ENCODE results near the gene ITM2A.

Gene ITM2A

DNA sequence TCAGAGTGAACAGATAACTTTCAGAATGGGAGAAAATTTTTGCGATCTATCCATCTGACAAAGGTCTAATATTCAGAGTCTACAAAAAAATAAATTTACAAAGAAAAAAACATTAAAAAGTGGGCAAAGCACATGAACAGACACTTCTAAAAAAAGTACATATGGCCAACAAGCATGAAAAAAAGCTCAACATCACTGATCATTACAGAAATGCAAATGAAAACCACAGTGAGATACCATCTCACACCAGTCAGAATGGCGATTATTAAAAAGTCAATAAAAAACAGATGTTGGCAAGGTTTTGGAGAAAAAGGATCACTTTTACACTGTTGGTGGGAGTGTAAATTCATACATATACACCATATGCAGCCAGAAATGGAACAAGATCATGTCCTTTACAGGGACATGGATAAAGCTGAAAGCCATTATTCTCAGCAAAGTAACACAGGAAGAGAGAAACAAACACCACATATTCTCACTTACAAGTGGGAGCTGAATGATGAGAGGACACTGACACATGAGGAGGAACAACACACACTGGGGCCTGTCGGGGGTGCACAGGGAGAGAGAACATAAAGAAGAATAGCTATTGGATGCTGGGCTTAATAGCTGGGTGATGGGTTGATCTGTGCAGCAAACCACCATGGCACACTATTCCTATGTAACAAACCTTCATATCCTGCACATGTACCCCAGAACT lies 41.6 kb upstream of the ITM2A start:
- TF ChIP-seq, protein P1, sequence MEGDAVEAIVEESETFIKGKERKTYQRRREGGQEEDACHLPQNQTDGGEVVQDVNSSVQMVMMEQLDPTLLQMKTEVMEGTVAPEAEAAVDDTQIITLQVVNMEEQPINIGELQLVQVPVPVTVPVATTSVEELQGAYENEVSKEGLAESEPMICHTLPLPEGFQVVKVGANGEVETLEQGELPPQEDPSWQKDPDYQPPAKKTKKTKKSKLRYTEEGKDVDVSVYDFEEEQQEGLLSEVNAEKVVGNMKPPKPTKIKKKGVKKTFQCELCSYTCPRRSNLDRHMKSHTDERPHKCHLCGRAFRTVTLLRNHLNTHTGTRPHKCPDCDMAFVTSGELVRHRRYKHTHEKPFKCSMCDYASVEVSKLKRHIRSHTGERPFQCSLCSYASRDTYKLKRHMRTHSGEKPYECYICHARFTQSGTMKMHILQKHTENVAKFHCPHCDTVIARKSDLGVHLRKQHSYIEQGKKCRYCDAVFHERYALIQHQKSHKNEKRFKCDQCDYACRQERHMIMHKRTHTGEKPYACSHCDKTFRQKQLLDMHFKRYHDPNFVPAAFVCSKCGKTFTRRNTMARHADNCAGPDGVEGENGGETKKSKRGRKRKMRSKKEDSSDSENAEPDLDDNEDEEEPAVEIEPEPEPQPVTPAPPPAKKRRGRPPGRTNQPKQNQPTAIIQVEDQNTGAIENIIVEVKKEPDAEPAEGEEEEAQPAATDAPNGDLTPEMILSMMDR (IDR thresholded peaks at IDR 0.05), result no peak
- H3K27ac Mint-ChIP-seq, result no peak overlapping the region
- H3K4me1 Mint-ChIP-seq, result no peaks in the 10 kb centered on the region
- DNase-seq, result no peak
- no peaks in the 10 kb centered on the region for H3K27me3 Mint-ChIP-seq (ENCODE audit: low read depth, poor library complexity)
- peaks cover 18% of the 10 kb centered on the region for H3K9me3 Mint-ChIP-seq
- no peak overlapping the region for H3K4me3 Mint-ChIP-seq
- no peaks in the 10 kb centered on the region for H3K36me3 Mint-ChIP-seq (ENCODE audit: low read depth)

GRCh38 chrX:79400623-79401022 lies 33.5 kb upstream of the ITM2A start:
- Mint-ChIP-seq H3K4me1 (no peaks in the 10 kb centered on the region), H3K4me3 (no peak overlapping the region), H3K9me3 (peaks cover 43% of the 10 kb centered on the region), H3K36me3 (ENCODE audit: low read depth) (no peaks in the 10 kb centered on the region), H3K27me3 (ENCODE audit: low read depth, poor library complexity) (no peaks in the 10 kb centered on the region), H3K27ac (no peak overlapping the region)
- no peak for DNase-seq
- TF ChIP-seq, protein P1 (IDR thresholded peaks at IDR 0.05), result no peak

- H3K4me1 Mint-ChIP-seq, result no peaks in the 10 kb centered on the region
- no peaks in the 10 kb centered on the region for H3K27me3 Mint-ChIP-seq (ENCODE audit: low read depth, poor library complexity)
- DNase-seq, result no peak
- no peaks in the 10 kb centered on the region for H3K36me3 Mint-ChIP-seq (ENCODE audit: low read depth)
- peaks cover 30% of the 10 kb centered on the region for H3K9me3 Mint-ChIP-seq
- H3K27ac Mint-ChIP-seq, result no peak overlapping the region
- TF ChIP-seq, protein P1 (IDR thresholded peaks at IDR 0.05), result no peak
- no peak overlapping the region for H3K4me3 Mint-ChIP-seq
These were observed 8.2 kb upstream of the ITM2A start for GRCh38 chrX:79375340-79375739.

DNA sequence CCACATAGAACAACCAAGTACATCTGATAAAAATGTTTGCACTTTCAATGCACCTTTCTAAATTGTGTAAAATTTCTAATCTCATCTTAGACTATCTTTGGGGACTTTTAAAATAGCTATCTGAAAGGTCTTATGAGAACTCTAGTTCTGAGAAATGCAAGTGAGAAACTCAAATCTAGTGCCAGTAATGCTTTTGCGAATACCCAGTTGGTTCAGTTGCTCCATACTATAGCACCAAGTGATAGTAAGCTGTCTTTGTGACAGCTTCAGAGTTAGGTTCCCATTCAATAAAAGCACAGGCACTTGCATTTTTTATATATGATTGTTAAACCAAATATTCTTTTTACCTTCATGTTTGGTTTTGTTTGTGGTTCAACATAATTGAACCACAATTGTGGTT lies 4.5 kb upstream of the ITM2A start:
- TF ChIP-seq, protein P1 (IDR thresholded peaks at IDR 0.05), result no peak
- Mint-ChIP-seq H3K27me3 (ENCODE audit: low read depth, poor library complexity) (peaks cover 3% of the 10 kb centered on the region), H3K4me1 (peaks cover 2% of the 10 kb centered on the region), H3K9me3 (peaks cover 33% of the 10 kb centered on the region), H3K36me3 (ENCODE audit: low read depth) (no peaks in the 10 kb centered on the region), H3K27ac (no peak overlapping the region), H3K4me3 (no peak overlapping the region)
- DNase-seq, result no peak

- Mint-ChIP-seq H3K4me3 (no peak overlapping the region), H3K27ac (no peak overlapping the region), H3K36me3 (ENCODE audit: low read depth) (no peaks in the 10 kb centered on the region), H3K9me3 (peaks cover 33% of the 10 kb centered on the region), H3K4me1 (peaks cover 5% of the 10 kb centered on the region), H3K27me3 (ENCODE audit: low read depth, poor library complexity) (peaks cover 3% of the 10 kb centered on the region)
- TF ChIP-seq, protein P1 (IDR thresholded peaks at IDR 0.05), result no peak
- DNase-seq, result no peak
These were observed 4.0 kb upstream of the ITM2A start for GRCh38 chrX:79371101-79371500.

DNA sequence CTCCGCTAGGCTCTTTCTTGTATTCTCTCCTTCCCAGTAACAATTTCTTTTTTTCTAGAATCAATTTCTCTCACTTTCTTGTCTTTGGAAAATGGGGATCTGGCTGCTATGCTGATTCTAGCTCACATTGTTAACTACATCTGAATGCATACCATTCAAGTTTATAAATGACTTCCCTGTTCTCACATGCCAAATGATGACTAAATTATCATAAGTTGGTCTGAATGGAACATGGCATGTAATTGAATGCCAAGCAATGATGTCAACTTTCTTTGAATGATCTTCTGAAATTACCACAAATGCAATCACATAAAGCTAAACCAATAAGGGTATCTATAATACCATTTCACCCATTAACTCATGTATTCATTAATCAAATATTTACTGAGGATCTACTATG lies 2.7 kb upstream of the ITM2A start:
- TF ChIP-seq, protein P1 (IDR thresholded peaks at IDR 0.05), result no peak
- peaks cover 26% of the 10 kb centered on the region for H3K9me3 Mint-ChIP-seq
- H3K4me3 Mint-ChIP-seq, result no peak overlapping the region
- no peak for DNase-seq
- H3K4me1 Mint-ChIP-seq, result peaks cover 13% of the 10 kb centered on the region
- H3K27me3 Mint-ChIP-seq (ENCODE audit: low read depth, poor library complexity), result peaks cover 3% of the 10 kb centered on the region
- no peaks in the 10 kb centered on the region for H3K36me3 Mint-ChIP-seq (ENCODE audit: low read depth)
- H3K27ac Mint-ChIP-seq, result no peak overlapping the region

Measured in nephron progenitor cell (in vitro differentiated cells).